GM12873 (cell line): ENCODE measurements around the gene REEP2.

Experiments
- CTCF ChIP-seq: IDR thresholded peaks from 2 replicates; pipeline ENCODE4 v1.5.1; 2012; ENCODE audit warnings: low read depth, mild to moderate bottlenecking, moderate library complexity, low read length, control low read depth; ENCODE audit not compliant: insufficient read depth; ENCODE audit errors: missing control alignments

The REEP2 gene

GRCh38 chr5:138469540-138470321 is 30.9 kb downstream of the REEP2 start:
- TF ChIP-seq CTCF: no peak

- no peak for TF ChIP-seq CTCF
These were observed 31.6 kb downstream of the REEP2 start for GRCh38 chr5:138470322-138471051.

GRCh38 chr5:138471052-138471361 is 32.1 kb downstream of the REEP2 start:
- no peak for TF ChIP-seq CTCF

- no peak for TF ChIP-seq CTCF
These were observed 33.5 kb downstream of the REEP2 start for GRCh38 chr5:138472353-138472752.

GRCh38 chr5:138476918-138477317 is 38.1 kb downstream of the REEP2 start:
- TF ChIP-seq CTCF: no peak

GRCh38 chr5:138482638-138483037 is 43.8 kb downstream of the REEP2 start:
- TF ChIP-seq CTCF: no peak

GRCh38 chr5:138488481-138488945 is 49.7 kb downstream of the REEP2 start:
- TF ChIP-seq CTCF: no peak
